Uterus (tissue), 2 donors: Measurements from ENCODE around the gene MED10.

Experiments used
- CTCF ChIP-seq, 4 experiments: fragments of 200-600 bp in 2 of 4; fragments of 450-650 bp in 2 of 4; sonication (generic) in 2 of 4; IDR thresholded peaks; one replicate each; pipeline ENCODE4 v1.5.1; 2016 to 2019; ENCODE audit warnings: antibody characterized with exemption in 4 of 4, mild to moderate bottlenecking in 2 of 4, moderate library complexity in 1 of 4
- POLR2A ChIP-seq, 2 donors: fragments of 450-650 bp; IDR thresholded peaks; one replicate each; pipeline ENCODE4 v1.6.1; 2016; ENCODE audit warnings: antibody characterized with exemption in 2 of 2, mild to moderate bottlenecking in 1 of 2, moderate library complexity in 1 of 2

GRCh38 chr5:6356578-6357164 lies 21.7 kb downstream of the MED10 start:
- TF ChIP-seq CTCF (IDR thresholded peaks at IDR 0.05) (no peak), POLR2A (IDR thresholded peaks at IDR 0.05) (no peak)
